A673 (cell line): ENCODE results near the gene ARHGEF28. TPM values are rescaled to one million over a fixed set of nuclear protein-coding genes. Genes with fewer than 3 reads are reported as not detected.

Experiments
- BruUV-seq: library from RNA; stranded (reverse); fragments of 400-500 nt; replicated peaks from 2 replicates; lab custom pipeline; 2021; lab: Mats Ljungman, UMichigan
- CTCF ChIA-PET: fragments of 300-600 bp; sonication (Branson Sonifier 250); formaldehyde crosslinking; loops from one replicate; lab custom pipeline; 2022; ENCODE audit warnings: antibody characterized with exemption; lab: Charles Lee
- POLR2A ChIA-PET: fragments of 300-600 bp; sonication (Branson Sonifier 250); formaldehyde crosslinking; loops from one replicate; lab custom pipeline; 2022; ENCODE audit warnings: antibody characterized with exemption; ENCODE audit not compliant: low non-redundant PET; lab: Charles Lee
- DNase-seq: peaks from one replicate; pipeline ENCODE4 v3.0.0-alpha.2; 2015; ENCODE audit warnings: low spot score
- H3K27ac ChIP-seq: fragments of 200-600 bp; sonication (generic); 2 replicates; pipeline ENCODE4 v1.5.1; 2016; ENCODE audit warnings: mixed run types, low read depth, mild to moderate bottlenecking, mixed read lengths, antibody characterized with exemption, low read length; ENCODE audit not compliant: poor library complexity, severe bottlenecking
- H3K27me3 ChIP-seq: fragments of 200-600 bp; sonication (generic); replicated peaks from 2 replicates; pipeline ENCODE4 v1.6.1; 2017; ENCODE audit warnings: mixed run types, low read depth, mild to moderate bottlenecking, mixed read lengths, antibody characterized with exemption, low read length; ENCODE audit not compliant: insufficient read depth, poor library complexity
- H3K36me3 ChIP-seq: fragments of 200-600 bp; sonication (generic); 2 replicates; pipeline ENCODE4 v1.6.1; 2016; ENCODE audit warnings: mixed run types, mild to moderate bottlenecking, mixed read lengths, antibody characterized with exemption, low read length; ENCODE audit not compliant: insufficient read depth, poor library complexity, severe bottlenecking
- H3K4me1 ChIP-seq: fragments of 200-600 bp; sonication (generic); 2 replicates; pipeline ENCODE4 v1.6.1; 2017; ENCODE audit warnings: mixed run types, mild to moderate bottlenecking, mixed read lengths, antibody characterized with exemption, low read length; ENCODE audit not compliant: insufficient read depth, poor library complexity, severe bottlenecking
- H3K4me3 ChIP-seq: fragments of 200-600 bp; sonication (generic); 2 replicates; pipeline ENCODE4 v1.5.1; 2016; ENCODE audit warnings: low read depth, mixed run types, mild to moderate bottlenecking, mixed read lengths, low read length; ENCODE audit not compliant: poor library complexity, severe bottlenecking
- H3K9me3 ChIP-seq: fragments of 200-600 bp; sonication (generic); 2 replicates; pipeline ENCODE4 v1.6.1; 2016; ENCODE audit warnings: mixed run types, low read depth, mild to moderate bottlenecking, mixed read lengths, antibody characterized with exemption, low read length; ENCODE audit not compliant: poor library complexity, severe bottlenecking
- EZH2 ChIP-seq: fragments of 200-600 bp; sonication (generic); IDR thresholded peaks from 2 replicates; pipeline ENCODE4 v1.6.1; 2017; ENCODE audit warnings: borderline replicate concordance, low read depth, mild to moderate bottlenecking, mixed read lengths, antibody characterized with exemption, low read length; ENCODE audit not compliant: poor library complexity, severe bottlenecking
- intact Hi-C: fragments of 100-400 bp; cut with micrococcal nuclease; formaldehyde crosslinking; loops from one replicate; pipeline ENCODE4 v1.10.0; 2022; ENCODE audit not compliant: unreplicated experiment
- total RNA-seq: library from RNA; stranded (reverse); gene quantifications from 2 replicates; pipeline ENCODE4 v1.2.3, GENCODE V29; 2021
- TF ChIP-seq, protein P1 (sequence below): fragments of 300-800, 200-600 bp; sonication (generic); conservative IDR thresholded peaks from 2 replicates; pipeline ENCODE4 v1.5.1; 2017; ENCODE audit warnings: low read depth, mild to moderate bottlenecking, antibody characterized with exemption, low read length, moderate library complexity, mixed read lengths

The ARHGEF28 gene
- total RNA-seq, 1 experiment from 2014 or later = 3.4 TPM

GRCh38 chr5:73987915-73988314, 361.9 kb downstream of the ARHGEF28 start:
- DNase-seq = no peak
- BruUV-seq = no TSS peak
- no peak overlapping the region for H3K27ac ChIP-seq
- intact Hi-C loops = no loop called here
- H3K27me3 ChIP-seq = peaks cover 83% of the 10 kb centered on the region
- no peaks in the 10 kb centered on the region for H3K9me3 ChIP-seq
- ChIA-PET CTCF (no interaction called here), POLR2A (no interaction called here)
- no peaks in the 10 kb centered on the region for H3K36me3 ChIP-seq
- TF ChIP-seq, protein P1, sequence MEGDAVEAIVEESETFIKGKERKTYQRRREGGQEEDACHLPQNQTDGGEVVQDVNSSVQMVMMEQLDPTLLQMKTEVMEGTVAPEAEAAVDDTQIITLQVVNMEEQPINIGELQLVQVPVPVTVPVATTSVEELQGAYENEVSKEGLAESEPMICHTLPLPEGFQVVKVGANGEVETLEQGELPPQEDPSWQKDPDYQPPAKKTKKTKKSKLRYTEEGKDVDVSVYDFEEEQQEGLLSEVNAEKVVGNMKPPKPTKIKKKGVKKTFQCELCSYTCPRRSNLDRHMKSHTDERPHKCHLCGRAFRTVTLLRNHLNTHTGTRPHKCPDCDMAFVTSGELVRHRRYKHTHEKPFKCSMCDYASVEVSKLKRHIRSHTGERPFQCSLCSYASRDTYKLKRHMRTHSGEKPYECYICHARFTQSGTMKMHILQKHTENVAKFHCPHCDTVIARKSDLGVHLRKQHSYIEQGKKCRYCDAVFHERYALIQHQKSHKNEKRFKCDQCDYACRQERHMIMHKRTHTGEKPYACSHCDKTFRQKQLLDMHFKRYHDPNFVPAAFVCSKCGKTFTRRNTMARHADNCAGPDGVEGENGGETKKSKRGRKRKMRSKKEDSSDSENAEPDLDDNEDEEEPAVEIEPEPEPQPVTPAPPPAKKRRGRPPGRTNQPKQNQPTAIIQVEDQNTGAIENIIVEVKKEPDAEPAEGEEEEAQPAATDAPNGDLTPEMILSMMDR = no peak
- TF ChIP-seq EZH2 = no peak
- H3K4me1 ChIP-seq = no peaks in the 10 kb centered on the region
- no peak overlapping the region for H3K4me3 ChIP-seq

DNA sequence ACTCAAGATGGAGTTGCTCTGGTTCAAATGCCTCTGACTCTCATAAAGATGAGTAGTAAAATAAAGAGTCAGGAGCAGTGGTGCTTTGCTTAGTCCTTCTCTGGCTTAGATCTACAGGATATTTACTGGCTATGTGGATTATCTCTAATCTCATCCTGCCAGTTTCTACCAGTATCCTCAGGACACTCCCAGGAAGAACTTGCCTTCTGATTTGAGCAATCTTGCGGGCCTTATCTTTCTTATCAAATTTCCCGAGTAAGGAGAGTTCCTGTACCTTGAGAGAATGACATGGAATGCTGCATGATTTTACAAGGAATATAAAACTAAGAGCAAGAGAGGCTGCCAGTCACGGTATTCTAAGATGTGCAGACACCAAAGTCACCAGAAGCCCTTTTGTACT, 364.0 kb downstream of the ARHGEF28 start:
- Histone ChIP-seq H3K4me1 (no peaks in the 10 kb centered on the region), H3K27me3 (peaks cover 77% of the 10 kb centered on the region), H3K4me3 (no peak overlapping the region), H3K36me3 (no peaks in the 10 kb centered on the region), H3K27ac (no peak overlapping the region), H3K9me3 (no peaks in the 10 kb centered on the region)
- TF ChIP-seq, protein P1 = no peak
- no peak for TF ChIP-seq EZH2
- CTCF ChIA-PET = no interaction called here
- no TSS peak for BruUV-seq
- intact Hi-C loops = no loop called here
- no peak for DNase-seq
- POLR2A ChIA-PET = no interaction called here

Other genes with a start within 250 kb of the ARHGEF28 start
- gene FOXD1, start 177.4 kb upstream of the ARHGEF28 start, total RNA-seq = 4.4 and 4.5 TPM in 2 replicates
- 724 and 729 TPM in 2 replicates for gene BTF3, start 127.8 kb upstream of the ARHGEF28 start, total RNA-seq
- 9.9 and 12.8 TPM in 2 replicates for gene ANKRA2, start 60.6 kb upstream of the ARHGEF28 start, total RNA-seq
- 35.4 and 36.6 TPM in 2 replicates for gene UTP15, start 60.5 kb upstream of the ARHGEF28 start, total RNA-seq